Endodermal cell (in vitro differentiated cells): ENCODE results near the gene MANBA. TPM values are rescaled to one million over a fixed set of nuclear protein-coding genes. Genes with fewer than 3 reads are reported as not detected.
A peak's percentile ranks its signal among the peaks of the same experiment; 100 is the strongest.
"Not testable (repeated sequence)": the region's sequence is repeated elsewhere in the genome, so short reads cannot be mapped to it uniquely, and the experiment has no call there.

Source experiments
- DNase-seq: peaks from one replicate; pipeline ENCODE4 v3.0.0-alpha.2; 2017
- H3K27ac ChIP-seq: 2 replicates; pipeline ENCODE4 v1.5.1; 2013; ENCODE audit warnings: mild to moderate bottlenecking, low read depth, low read length, moderate library complexity
- H3K27me3 ChIP-seq: 2 replicates; pipeline ENCODE4 v1.6.1; 2013; ENCODE audit warnings: mild to moderate bottlenecking, low read length, moderate library complexity; ENCODE audit not compliant: insufficient read depth, control insufficient read depth, poor library complexity, severe bottlenecking
- H3K36me3 ChIP-seq: 2 replicates; pipeline ENCODE4 v1.7.0; 2013; ENCODE audit warnings: mild to moderate bottlenecking, low read length, moderate library complexity; ENCODE audit not compliant: control insufficient read depth, insufficient read depth
- H3K4me1 ChIP-seq: one replicate; pipeline ENCODE4 v1.7.0; 2013; ENCODE audit warnings: low read length; ENCODE audit not compliant: control insufficient read depth, insufficient read depth
- H3K4me3 ChIP-seq: 2 replicates; pipeline ENCODE4 v1.5.1; 2013; ENCODE audit warnings: mild to moderate bottlenecking, low read length, moderate library complexity
- H3K9ac ChIP-seq: 2 replicates; pipeline ENCODE4 v1.6.1; 2013; ENCODE audit warnings: mild to moderate bottlenecking, low read length, moderate library complexity; ENCODE audit not compliant: poor library complexity, severe bottlenecking; ENCODE audit errors: extremely low read depth
- H3K9me3 ChIP-seq: 2 replicates; pipeline ENCODE4 v1.6.1; 2013; ENCODE audit warnings: mild to moderate bottlenecking, low read length, moderate library complexity; ENCODE audit not compliant: control insufficient read depth
- H3K27ac Mint-ChIP-seq: 2 replicates; pipeline ENCODE4 v1.8.0; 2020; ENCODE audit warnings: mixed read lengths
- H3K27me3 Mint-ChIP-seq: 2 replicates; pipeline ENCODE4 v1.8.0; 2021; ENCODE audit warnings: mild to moderate bottlenecking, mixed read lengths; ENCODE audit not compliant: insufficient read depth
- H3K36me3 Mint-ChIP-seq: 2 replicates; pipeline ENCODE4 v1.8.0; 2020; ENCODE audit warnings: low read depth, mixed read lengths
- H3K4me1 Mint-ChIP-seq: 2 replicates; pipeline ENCODE4 v1.8.0; 2020; ENCODE audit warnings: mixed read lengths
- H3K4me3 Mint-ChIP-seq: 2 replicates; pipeline ENCODE4 v1.8.0; 2020; ENCODE audit warnings: mild to moderate bottlenecking, moderate library complexity, mixed read lengths
- H3K9me3 Mint-ChIP-seq: 2 replicates; pipeline ENCODE4 v1.8.0; 2020; ENCODE audit warnings: mild to moderate bottlenecking, mixed read lengths
- CTCF ChIP-seq: fragments of 200-600 bp; sonication (generic); conservative IDR thresholded peaks from 2 replicates; pipeline ENCODE4 v1.5.0; 2021; ENCODE audit warnings: antibody characterized with exemption, mild to moderate bottlenecking
- WGBS, 2 experiments: methylation state at CpG; one replicate each; pipeline versions ENCODE4 v1.1.5 to v1.1.7; 2013; ENCODE audit warnings: missing lambda C conversion rate in 2 of 2, mixed read lengths in 1 of 2; ENCODE audit not compliant: insufficient coverage in 1 of 2, insufficient read length in 1 of 2; 5-methylcytosine and 5-hydroxymethylcytosine counted together
- total RNA-seq, 2 donors: library from RNA; stranded (reverse); fragmentation: NEBNext Ultra II Directional in 1 of 2; extraction: Animal tissue kit (Norgen Biotek cat#: 25700) in 1 of 2; gene quantifications; 2 replicates in 1 of 2; 3 replicates in 1 of 2; pipeline ENCODE4 v1.2.1, GENCODE V29; 2021

The MANBA gene
- total RNA-seq, 2 donors from 2014 or later, result 30.4 to 32.0 TPM

- Mint-ChIP-seq H3K4me3 (no peak overlapping the region), H3K27ac (no peak overlapping the region), H3K4me1 (peaks cover 11% of the 10 kb centered on the region), H3K36me3 (peaks cover 4% of the 10 kb centered on the region), H3K27me3 (no peaks in the 10 kb centered on the region), H3K9me3 (no peaks in the 10 kb centered on the region)
- Histone ChIP-seq H3K9me3 (no peaks in the 10 kb centered on the region), H3K27ac (no peak overlapping the region), H3K4me3 (no peak overlapping the region), H3K27me3 (no peaks in the 10 kb centered on the region), H3K4me1 (no peaks in the 10 kb centered on the region), H3K9ac (no peak overlapping the region), H3K36me3 (no peaks in the 10 kb centered on the region)
- no peak for TF ChIP-seq CTCF
- DNase-seq, result no peak
- 93 to 95% methylated on average over 2 to 3 of the region's 3 CpGs for WGBS, 2 experiments
Observed at GRCh38 chr4:102710986-102711385, 49.8 kb downstream of the MANBA start.

- not testable (repeated sequence) for H3K27ac Mint-ChIP-seq, H3K9me3 ChIP-seq, H3K9ac ChIP-seq, H3K9me3 Mint-ChIP-seq, H3K36me3 ChIP-seq, H3K4me1 ChIP-seq, H3K4me3 Mint-ChIP-seq, H3K27me3 Mint-ChIP-seq, H3K27ac ChIP-seq, H3K36me3 Mint-ChIP-seq, H3K4me3 ChIP-seq, DNase-seq, H3K27me3 ChIP-seq
- 92 to 93% methylated on average over 1 of the region's 1 CpG for WGBS, 2 experiments
- H3K4me1 Mint-ChIP-seq, result peaks cover 11% of the 10 kb centered on the region
Observed at GRCh38 chr4:102709060-102709459, 51.7 kb downstream of the MANBA start.

DNA sequence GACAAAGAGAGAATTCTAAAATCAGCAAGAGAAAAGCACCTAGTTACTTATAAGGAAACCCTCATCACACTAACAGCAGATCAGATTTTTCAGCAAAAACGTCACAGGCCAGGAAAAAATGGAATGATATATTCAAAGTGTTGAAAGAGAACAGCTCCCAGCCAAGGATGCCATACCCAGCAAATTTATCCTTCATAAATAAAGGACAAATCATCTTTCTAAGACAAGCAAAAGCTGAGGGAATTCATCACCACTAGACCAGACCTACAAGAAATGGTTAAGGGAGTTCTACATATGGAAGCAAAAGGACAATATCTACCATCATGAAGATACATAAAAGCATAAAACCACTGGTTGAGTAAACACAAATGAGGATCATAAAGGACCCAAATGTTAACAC, 53.6 kb downstream of the MANBA start:
- Mint-ChIP-seq H3K4me3 (no peak overlapping the region), H3K4me1 (no peaks in the 10 kb centered on the region), H3K27me3 (no peaks in the 10 kb centered on the region), H3K36me3 (peaks cover 5% of the 10 kb centered on the region), H3K27ac (no peak overlapping the region), H3K9me3 (peaks cover 3% of the 10 kb centered on the region)
- H3K9me3 ChIP-seq, result no peaks in the 10 kb centered on the region
- H3K4me1 ChIP-seq, result no peaks in the 10 kb centered on the region
- 100% methylated on average over 1 of the region's 1 CpG; no CpG with 5 or more reads in 1 of the 2 experiments for WGBS, 2 experiments
- H3K9ac ChIP-seq, result no peak overlapping the region
- H3K27ac ChIP-seq, result no peak overlapping the region
- no peak for TF ChIP-seq CTCF
- no peak for DNase-seq
- H3K4me3 ChIP-seq, result no peak overlapping the region
- H3K36me3 ChIP-seq, result no peaks in the 10 kb centered on the region
- H3K27me3 ChIP-seq, result no peaks in the 10 kb centered on the region

GRCh38 chr4:102705391-102705935, 55.3 kb downstream of the MANBA start:
- no peaks in the 10 kb centered on the region for H3K36me3 ChIP-seq
- WGBS, 2 experiments, result 100% methylated on average over 1 of the region's 1 CpG
- Mint-ChIP-seq H3K9me3 (peaks cover 3% of the 10 kb centered on the region), H3K27ac (no peak overlapping the region), H3K36me3 (peaks cover 8% of the 10 kb centered on the region), H3K27me3 (no peaks in the 10 kb centered on the region), H3K4me3 (no peak overlapping the region), H3K4me1 (no peaks in the 10 kb centered on the region)
- no peaks in the 10 kb centered on the region for H3K27me3 ChIP-seq
- no peaks in the 10 kb centered on the region for H3K9me3 ChIP-seq
- H3K4me1 ChIP-seq, result no peaks in the 10 kb centered on the region
- peak; percentile 51 for DNase-seq
- peak; percentile 44 for TF ChIP-seq CTCF
- no peak overlapping the region for H3K27ac ChIP-seq
- H3K4me3 ChIP-seq, result no peak overlapping the region
- H3K9ac ChIP-seq, result no peak overlapping the region
